ENCODE data around the gene SZT2. TPM values are rescaled to one million over a fixed set of nuclear protein-coding genes. Genes with fewer than 3 reads are reported as not detected.
A peak's percentile ranks its signal among the peaks of the same experiment; 100 is the strongest.

The SZT2 gene
- total RNA-seq, 1 experiment from 2014 or later: 28.4 TPM

DNA sequence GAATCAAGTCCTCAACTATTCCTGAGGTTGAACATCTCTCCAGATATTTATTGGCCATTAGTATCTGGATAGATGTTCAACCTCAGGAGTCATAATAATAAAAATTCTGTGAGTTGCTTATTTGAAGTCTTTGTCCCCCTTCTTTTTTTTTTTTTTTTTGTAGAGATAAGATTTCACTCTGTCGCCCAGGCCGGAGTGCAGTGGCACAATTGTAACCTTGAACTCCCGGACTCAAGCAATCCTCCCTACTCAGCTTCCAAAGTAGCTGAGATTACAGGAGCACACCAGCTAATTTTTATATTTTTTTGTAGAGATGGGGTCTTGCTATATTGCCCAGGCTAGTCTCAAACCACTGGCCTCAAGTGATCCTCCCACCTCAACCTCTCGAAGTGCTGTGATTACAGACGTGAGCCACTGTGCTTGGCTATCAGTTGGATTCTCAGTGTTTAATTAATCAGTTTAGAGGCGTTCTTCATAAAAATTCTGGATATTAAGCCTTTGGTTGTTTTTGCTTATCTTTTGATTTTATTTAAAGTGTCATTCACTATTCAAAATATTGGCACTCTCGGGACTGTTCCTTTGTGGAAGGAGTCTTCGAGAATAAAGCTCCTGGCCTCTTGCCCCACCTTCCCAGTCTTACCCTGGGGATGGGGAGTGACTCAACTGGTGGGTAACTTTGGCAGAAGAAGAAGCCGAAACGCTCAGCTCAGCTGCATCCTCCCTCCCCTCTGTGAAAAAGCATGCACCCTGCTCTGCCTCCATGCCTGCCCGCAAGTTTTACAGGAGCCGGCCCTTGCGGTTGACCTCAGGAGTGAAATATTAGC, 75.2 kb downstream of the SZT2 start:
- ChIA-PET POLR2A (no interaction called here), CTCF (interaction anchor here (1.6 kb wide), 1 partner anchor 470 kb away, joined by 3 read pairs; no protein-coding TSS in a partner anchor)

DNA sequence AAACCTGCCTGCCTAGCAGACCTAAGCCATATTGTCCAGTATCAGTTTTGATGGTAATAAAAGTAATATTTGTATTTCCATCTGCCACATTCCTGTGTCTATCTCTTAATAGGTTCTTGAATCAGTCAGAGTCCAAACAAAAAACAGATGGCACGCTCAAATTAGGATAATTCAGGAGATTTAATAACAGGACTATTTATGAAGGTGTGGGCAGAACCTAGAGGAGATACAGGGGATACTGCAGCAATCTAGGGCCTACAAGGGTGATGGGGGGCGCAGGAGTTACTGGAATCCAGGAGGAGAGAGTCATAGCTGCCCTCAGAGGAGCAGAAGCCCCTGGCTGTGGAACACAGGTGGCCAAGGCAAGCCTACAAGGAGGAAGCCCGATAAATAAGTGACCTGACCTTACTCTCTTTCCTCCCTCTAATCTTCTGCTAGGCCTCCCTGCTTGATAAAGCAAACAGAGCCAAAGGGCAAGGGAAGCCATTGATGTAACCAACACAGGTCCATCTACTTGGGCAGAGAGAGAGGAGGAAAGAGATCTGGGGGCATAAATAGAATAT, 75.9 kb downstream of the SZT2 start:
- Mint-ChIP-seq H3K9me3 (peaks cover 4% of the 10 kb centered on the region; the same call in 1 of the 2 replicates), H3K27ac (no peak overlapping the region), H3K27me3 (ENCODE audit: low read depth) (peaks cover 12% of the 10 kb centered on the region), H3K4me3 (no peak overlapping the region), H3K36me3 (no peaks in the 10 kb centered on the region), H3K4me1 (no peaks in the 10 kb centered on the region)
- POLR2A ChIA-PET: no interaction called here
- ATAC-seq: no peak
- no peak for DNase-seq (ENCODE audit: low spot score)
- TF ChIP-seq, protein P1, sequence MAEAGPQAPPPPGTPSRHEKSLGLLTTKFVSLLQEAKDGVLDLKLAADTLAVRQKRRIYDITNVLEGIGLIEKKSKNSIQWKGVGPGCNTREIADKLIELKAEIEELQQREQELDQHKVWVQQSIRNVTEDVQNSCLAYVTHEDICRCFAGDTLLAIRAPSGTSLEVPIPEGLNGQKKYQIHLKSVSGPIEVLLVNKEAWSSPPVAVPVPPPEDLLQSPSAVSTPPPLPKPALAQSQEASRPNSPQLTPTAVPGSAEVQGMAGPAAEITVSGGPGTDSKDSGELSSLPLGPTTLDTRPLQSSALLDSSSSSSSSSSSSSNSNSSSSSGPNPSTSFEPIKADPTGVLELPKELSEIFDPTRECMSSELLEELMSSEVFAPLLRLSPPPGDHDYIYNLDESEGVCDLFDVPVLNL (CRISPR knock-in tag; IDR thresholded peaks at IDR 0.05; ENCODE audit: borderline replicate concordance, low read depth): no peak
- no peak for TF ChIP-seq TEAD1 (CRISPR knock-in tag; IDR thresholded peaks at IDR 0.05)
- TF ChIP-seq SMAD3 (CRISPR knock-in tag; IDR thresholded peaks at IDR 0.05; ENCODE audit: borderline replicate concordance): no peak
- TF ChIP-seq, protein P2, sequence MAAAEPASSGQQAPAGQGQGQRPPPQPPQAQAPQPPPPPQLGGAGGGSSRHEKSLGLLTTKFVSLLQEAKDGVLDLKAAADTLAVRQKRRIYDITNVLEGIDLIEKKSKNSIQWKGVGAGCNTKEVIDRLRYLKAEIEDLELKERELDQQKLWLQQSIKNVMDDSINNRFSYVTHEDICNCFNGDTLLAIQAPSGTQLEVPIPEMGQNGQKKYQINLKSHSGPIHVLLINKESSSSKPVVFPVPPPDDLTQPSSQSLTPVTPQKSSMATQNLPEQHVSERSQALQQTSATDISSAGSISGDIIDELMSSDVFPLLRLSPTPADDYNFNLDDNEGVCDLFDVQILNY (CRISPR knock-in tag; IDR thresholded peaks at IDR 0.05): no peak
- TF ChIP-seq ZNF423 (CRISPR knock-in tag; IDR thresholded peaks at IDR 0.05): no peak
- TF ChIP-seq, protein P3, sequence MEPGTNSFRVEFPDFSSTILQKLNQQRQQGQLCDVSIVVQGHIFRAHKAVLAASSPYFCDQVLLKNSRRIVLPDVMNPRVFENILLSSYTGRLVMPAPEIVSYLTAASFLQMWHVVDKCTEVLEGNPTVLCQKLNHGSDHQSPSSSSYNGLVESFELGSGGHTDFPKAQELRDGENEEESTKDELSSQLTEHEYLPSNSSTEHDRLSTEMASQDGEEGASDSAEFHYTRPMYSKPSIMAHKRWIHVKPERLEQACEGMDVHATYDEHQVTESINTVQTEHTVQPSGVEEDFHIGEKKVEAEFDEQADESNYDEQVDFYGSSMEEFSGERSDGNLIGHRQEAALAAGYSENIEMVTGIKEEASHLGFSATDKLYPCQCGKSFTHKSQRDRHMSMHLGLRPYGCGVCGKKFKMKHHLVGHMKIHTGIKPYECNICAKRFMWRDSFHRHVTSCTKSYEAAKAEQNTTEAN (CRISPR knock-in tag; IDR thresholded peaks at IDR 0.05): no peak
- no peak for TF ChIP-seq MYBL2 (CRISPR knock-in tag; IDR thresholded peaks at IDR 0.05)
- TF ChIP-seq, protein P4, sequence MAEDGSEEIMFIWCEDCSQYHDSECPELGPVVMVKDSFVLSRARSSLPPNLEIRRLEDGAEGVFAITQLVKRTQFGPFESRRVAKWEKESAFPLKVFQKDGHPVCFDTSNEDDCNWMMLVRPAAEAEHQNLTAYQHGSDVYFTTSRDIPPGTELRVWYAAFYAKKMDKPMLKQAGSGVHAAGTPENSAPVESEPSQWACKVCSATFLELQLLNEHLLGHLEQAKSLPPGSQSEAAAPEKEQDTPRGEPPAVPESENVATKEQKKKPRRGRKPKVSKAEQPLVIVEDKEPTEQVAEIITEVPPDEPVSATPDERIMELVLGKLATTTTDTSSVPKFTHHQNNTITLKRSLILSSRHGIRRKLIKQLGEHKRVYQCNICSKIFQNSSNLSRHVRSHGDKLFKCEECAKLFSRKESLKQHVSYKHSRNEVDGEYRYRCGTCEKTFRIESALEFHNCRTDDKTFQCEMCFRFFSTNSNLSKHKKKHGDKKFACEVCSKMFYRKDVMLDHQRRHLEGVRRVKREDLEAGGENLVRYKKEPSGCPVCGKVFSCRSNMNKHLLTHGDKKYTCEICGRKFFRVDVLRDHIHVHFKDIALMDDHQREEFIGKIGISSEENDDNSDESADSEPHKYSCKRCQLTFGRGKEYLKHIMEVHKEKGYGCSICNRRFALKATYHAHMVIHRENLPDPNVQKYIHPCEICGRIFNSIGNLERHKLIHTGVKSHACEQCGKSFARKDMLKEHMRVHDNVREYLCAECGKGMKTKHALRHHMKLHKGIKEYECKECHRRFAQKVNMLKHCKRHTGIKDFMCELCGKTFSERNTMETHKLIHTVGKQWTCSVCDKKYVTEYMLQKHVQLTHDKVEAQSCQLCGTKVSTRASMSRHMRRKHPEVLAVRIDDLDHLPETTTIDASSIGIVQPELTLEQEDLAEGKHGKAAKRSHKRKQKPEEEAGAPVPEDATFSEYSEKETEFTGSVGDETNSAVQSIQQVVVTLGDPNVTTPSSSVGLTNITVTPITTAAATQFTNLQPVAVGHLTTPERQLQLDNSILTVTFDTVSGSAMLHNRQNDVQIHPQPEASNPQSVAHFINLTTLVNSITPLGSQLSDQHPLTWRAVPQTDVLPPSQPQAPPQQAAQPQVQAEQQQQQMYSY (CRISPR knock-in tag; IDR thresholded peaks at IDR 0.05): no peak
- no peak for TF ChIP-seq ZBTB21 (CRISPR knock-in tag; IDR thresholded peaks at IDR 0.05; ENCODE audit: borderline replicate concordance)
- no peak for TF ChIP-seq MXD4 (CRISPR knock-in tag; IDR thresholded peaks at IDR 0.05; ENCODE audit: borderline replicate concordance)
- no peak for TF ChIP-seq FOXP1 (CRISPR knock-in tag; IDR thresholded peaks at IDR 0.05; ENCODE audit: borderline replicate concordance)
- CTCF ChIA-PET: no interaction called here

More for the DNA sequence above, 75.2 kb downstream of the SZT2 start:
- DNase-seq (ENCODE audit: low spot score): no peak
- Mint-ChIP-seq H3K9me3 (peaks cover 5% of the 10 kb centered on the region; the same call in 1 of the 2 replicates), H3K36me3 (no peaks in the 10 kb centered on the region), H3K27me3 (ENCODE audit: low read depth) (peaks cover 9% of the 10 kb centered on the region), H3K4me1 (no peaks in the 10 kb centered on the region), H3K4me3 (no peak overlapping the region), H3K27ac (no peak overlapping the region)
- ATAC-seq: no peak
- TF ChIP-seq ZNF121 (CRISPR knock-in tag; IDR thresholded peaks at IDR 0.05): peak; percentile 48; the same call in 1 of the 2 replicates
- TF ChIP-seq, protein P5, sequence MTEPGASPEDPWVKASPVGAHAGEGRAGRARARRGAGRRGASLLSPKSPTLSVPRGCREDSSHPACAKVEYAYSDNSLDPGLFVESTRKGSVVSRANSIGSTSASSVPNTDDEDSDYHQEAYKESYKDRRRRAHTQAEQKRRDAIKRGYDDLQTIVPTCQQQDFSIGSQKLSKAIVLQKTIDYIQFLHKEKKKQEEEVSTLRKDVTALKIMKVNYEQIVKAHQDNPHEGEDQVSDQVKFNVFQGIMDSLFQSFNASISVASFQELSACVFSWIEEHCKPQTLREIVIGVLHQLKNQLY (CRISPR knock-in tag; IDR thresholded peaks at IDR 0.05): no peak
- TF ChIP-seq, protein P6, sequence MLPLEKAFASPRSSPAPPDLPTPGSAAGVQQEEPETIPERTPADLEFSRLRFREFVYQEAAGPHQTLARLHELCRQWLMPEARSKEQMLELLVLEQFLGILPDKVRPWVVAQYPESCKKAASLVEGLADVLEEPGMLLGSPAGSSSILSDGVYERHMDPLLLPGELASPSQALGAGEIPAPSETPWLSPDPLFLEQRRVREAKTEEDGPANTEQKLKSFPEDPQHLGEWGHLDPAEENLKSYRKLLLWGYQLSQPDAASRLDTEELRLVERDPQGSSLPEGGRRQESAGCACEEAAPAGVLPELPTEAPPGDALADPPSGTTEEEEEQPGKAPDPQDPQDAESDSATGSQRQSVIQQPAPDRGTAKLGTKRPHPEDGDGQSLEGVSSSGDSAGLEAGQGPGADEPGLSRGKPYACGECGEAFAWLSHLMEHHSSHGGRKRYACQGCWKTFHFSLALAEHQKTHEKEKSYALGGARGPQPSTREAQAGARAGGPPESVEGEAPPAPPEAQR (CRISPR knock-in tag; IDR thresholded peaks at IDR 0.05): no peak
- TF ChIP-seq ELF4 (CRISPR knock-in tag; IDR thresholded peaks at IDR 0.05; ENCODE audit: low read depth): no peak
- no peak for TF ChIP-seq JUN (CRISPR knock-in tag; IDR thresholded peaks at IDR 0.05)
- TF ChIP-seq, protein P7, sequence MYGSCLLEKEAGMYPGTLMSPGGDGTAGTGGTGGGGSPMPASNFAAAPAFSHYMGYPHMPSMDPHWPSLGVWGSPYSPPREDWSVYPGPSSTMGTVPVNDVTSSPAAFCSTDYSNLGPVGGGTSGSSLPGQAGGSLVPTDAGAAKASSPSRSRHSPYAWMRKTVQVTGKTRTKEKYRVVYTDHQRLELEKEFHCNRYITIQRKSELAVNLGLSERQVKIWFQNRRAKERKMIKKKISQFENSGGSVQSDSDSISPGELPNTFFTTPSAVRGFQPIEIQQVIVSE (CRISPR knock-in tag; IDR thresholded peaks at IDR 0.05; ENCODE audit: borderline replicate concordance): no peak
- TF ChIP-seq NR2C2 (CRISPR knock-in tag; IDR thresholded peaks at IDR 0.05): no peak

All from WTC11 (cell line).